Ascending aorta (tissue), 2 donors: ENCODE results near the gene ENTPD6. TPM values are rescaled to one million over a fixed set of nuclear protein-coding genes. Genes with fewer than 3 reads are reported as not detected.

Source experiments
- DNase-seq, 2 donors: peaks; one replicate each; pipeline ENCODE4 v3.0.0-alpha.2; 2019; ENCODE audit warnings: low spot score in 2 of 2
- H3K27ac ChIP-seq, 2 donors: fragments of 200-600 bp; sonication (generic); one replicate each; pipeline ENCODE4 v1.5.1; 2016 to 2017; ENCODE audit warnings: mild to moderate bottlenecking in 1 of 2
- H3K27me3 ChIP-seq: fragments of 200-600 bp; sonication (generic); one replicate; pipeline ENCODE4 v1.5.1; 2017
- H3K36me3 ChIP-seq, 2 donors: fragments of 200-600 bp; sonication (generic); one replicate each; pipeline ENCODE4 v1.5.1; 2016
- H3K4me1 ChIP-seq, 2 donors: fragments of 200-600 bp; sonication (generic); one replicate each; pipeline ENCODE4 v1.5.1; 2016 to 2017; ENCODE audit warnings: mild to moderate bottlenecking in 1 of 2
- H3K4me3 ChIP-seq, 2 donors: fragments of 200-600 bp; sonication (generic); one replicate each; pipeline ENCODE4 v1.5.1; 2016 to 2017; ENCODE audit warnings: mild to moderate bottlenecking in 1 of 2
- H3K9me3 ChIP-seq, 2 donors: fragments of 200-600 bp; sonication (generic); one replicate each; pipeline ENCODE4 v1.5.1; 2016
- CTCF ChIP-seq, 3 experiments: fragments of 200-600 bp in 2 of 3; fragments of 450-650 bp in 1 of 3; sonication (generic) in 2 of 3; IDR thresholded peaks; one replicate each; pipeline ENCODE4 v1.5.1; 2016 to 2019; ENCODE audit warnings: antibody characterized with exemption in 3 of 3, mild to moderate bottlenecking in 1 of 3, moderate library complexity in 1 of 3
- intact Hi-C: fragments of 100-400 bp; cut with DNase I; formaldehyde crosslinking; loops from one replicate; pipeline ENCODE4 v1.15.1; 2023
- total RNA-seq: library from RNA; depleted of rRNA; stranded (reverse); fragments of >200 nt; gene quantifications from one replicate; pipeline ENCODE4 v1.1.0, GENCODE V29; 2016

Gene ENTPD6
- total RNA-seq, 1 donor from 2014 or later, result 66.5 TPM

- no peaks in the 10 kb centered on the region for H3K27me3 ChIP-seq
- intact Hi-C loops, result no loop called here
- DNase-seq, result peak in 1 of 2 donors; percentile 52
- no peaks in the 10 kb centered on the region for H3K4me1 ChIP-seq
- H3K36me3 ChIP-seq, result peaks cover 82 to 89% of the 10 kb centered on the region in 2 donors
- no peaks in the 10 kb centered on the region for H3K9me3 ChIP-seq
- H3K27ac ChIP-seq, result no peak overlapping the region
- TF ChIP-seq CTCF (IDR thresholded peaks at IDR 0.05), result no peak
- no peak overlapping the region for H3K4me3 ChIP-seq
Measured at GRCh38 chr20:25273046-25273445, 77.5 kb downstream of the ENTPD6 start.

GRCh38 chr20:25273541-25274358 is 78.2 kb downstream of the ENTPD6 start:
- Histone ChIP-seq H3K4me3 (no peak overlapping the region), H3K27ac (no peak overlapping the region), H3K36me3 (peaks cover 89 to 96% of the 10 kb centered on the region in 2 donors), H3K4me1 (no peaks in the 10 kb centered on the region), H3K27me3 (no peaks in the 10 kb centered on the region), H3K9me3 (no peaks in the 10 kb centered on the region)
- no peak for TF ChIP-seq CTCF (IDR thresholded peaks at IDR 0.05)
- intact Hi-C loops, result no loop called here
- peak in 1 of 2 donors; percentile 51 for DNase-seq

GRCh38 chr20:25274481-25274880 is 79.0 kb downstream of the ENTPD6 start:
- H3K9me3 ChIP-seq, result no peaks in the 10 kb centered on the region
- TF ChIP-seq CTCF (IDR thresholded peaks at IDR 0.05), result no peak

GRCh38 chr20:25274891-25275812 is 79.6 kb downstream of the ENTPD6 start:
- H3K27ac ChIP-seq, result no peak overlapping the region
- H3K4me3 ChIP-seq, result no peak overlapping the region
- TF ChIP-seq CTCF (IDR thresholded peaks at IDR 0.05), result no peak
- H3K36me3 ChIP-seq, result peaks cover 93 to 100% of the 10 kb centered on the region in 2 donors
- H3K27me3 ChIP-seq, result no peaks in the 10 kb centered on the region
- H3K9me3 ChIP-seq, result no peaks in the 10 kb centered on the region
- intact Hi-C loops, result no loop called here
- peak in 1 of 2 donors; percentile 53 for DNase-seq
- H3K4me1 ChIP-seq, result no peaks in the 10 kb centered on the region

More at GRCh38 chr20:25274481-25274880, 79.0 kb downstream of the ENTPD6 start:
- intact Hi-C loops, result no loop called here
- no peak overlapping the region for H3K4me3 ChIP-seq
- H3K4me1 ChIP-seq, result no peaks in the 10 kb centered on the region
- H3K27ac ChIP-seq, result no peak overlapping the region
- no peaks in the 10 kb centered on the region for H3K27me3 ChIP-seq
- DNase-seq, result peak in 1 of 2 donors; percentile 57
- H3K36me3 ChIP-seq, result peaks cover 91 to 99% of the 10 kb centered on the region in 2 donors

GRCh38 chr20:25275813-25276532 is 80.5 kb downstream of the ENTPD6 start:
- Histone ChIP-seq H3K27me3 (no peaks in the 10 kb centered on the region), H3K9me3 (no peaks in the 10 kb centered on the region), H3K27ac (no peak overlapping the region), H3K36me3 (peaks cover 94 to 100% of the 10 kb centered on the region in 2 donors), H3K4me3 (no peak overlapping the region), H3K4me1 (no peaks in the 10 kb centered on the region)
- peak in 1 of 2 donors; percentile 56 for DNase-seq
- intact Hi-C loops, result no loop called here
- TF ChIP-seq CTCF (IDR thresholded peaks at IDR 0.05), result no peak
